ENCODE measurements around the gene INHBB.

DNA sequence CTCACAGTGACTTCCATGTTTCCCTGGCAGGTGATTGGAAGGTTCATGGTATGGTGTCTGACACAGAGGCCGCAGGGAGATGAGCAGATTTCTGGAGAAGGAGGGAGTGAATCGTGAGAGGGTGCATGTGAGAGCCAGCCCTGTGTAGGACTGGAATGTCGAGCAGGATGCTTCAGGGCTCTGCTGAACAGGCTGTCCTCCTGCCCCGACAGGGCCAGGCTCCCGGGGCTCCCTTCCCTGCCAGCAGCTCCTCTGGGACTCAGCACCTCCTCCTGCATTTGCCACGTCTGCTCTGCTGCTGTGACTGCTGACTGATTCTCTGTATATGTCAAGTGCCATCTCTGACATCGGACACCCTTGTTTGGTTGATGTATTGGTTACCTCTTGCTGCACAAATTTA, 38.5 kb upstream of the INHBB start:
- TF ChIP-seq CTCF (conservative IDR thresholded peaks at IDR 0.05; ENCODE audit: low read depth, low read length): no peak
- TF ChIP-seq EZH2 (IDR thresholded peaks at IDR 0.05; ENCODE audit: low read length, unreplicated experiment): no peak
